GM18870 (cell line): ENCODE data around the gene FAIM.
"Not testable (repeated sequence)": the region's sequence is repeated elsewhere in the genome, so short reads cannot be mapped to it uniquely, and the experiment has no call there.

Source experiments
- ATAC-seq: cut with Tn5 transposase; IDR thresholded peaks from one replicate; pipeline ENCODE4 v1.9.1; 2021; ENCODE audit warnings: moderate library complexity; ENCODE audit not compliant: unreplicated experiment

The FAIM gene

DNA sequence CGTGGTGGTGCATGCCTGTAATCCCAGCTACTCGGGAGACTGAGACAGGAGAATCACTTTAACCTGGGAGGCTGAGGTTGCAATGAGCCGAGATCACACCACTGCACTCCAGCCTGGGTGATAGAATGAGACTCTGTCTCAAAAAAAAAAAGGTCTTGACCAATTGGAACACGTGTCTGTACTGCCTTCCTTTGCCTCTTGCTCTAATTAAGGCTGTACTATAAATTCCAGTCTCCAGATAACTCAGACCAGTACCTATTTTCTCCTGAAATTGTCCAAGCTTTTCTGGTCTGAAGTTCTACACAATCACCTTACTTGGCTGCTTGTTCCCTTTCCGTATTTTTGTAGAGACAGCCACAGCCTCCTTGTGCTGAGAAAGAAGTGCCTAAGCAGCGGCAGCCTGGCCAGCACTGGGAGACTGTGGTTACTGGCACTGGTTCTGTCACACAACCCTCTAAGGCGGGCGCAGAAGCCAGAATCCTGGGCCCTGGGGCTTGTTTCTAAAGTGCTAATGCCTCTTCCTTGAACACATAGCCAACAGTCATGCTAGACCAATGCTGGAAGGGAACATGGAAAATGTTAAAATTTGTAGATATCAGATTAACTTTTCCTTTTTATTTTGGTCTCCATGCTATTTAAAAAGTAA lies 8.3 kb upstream of the FAIM start:
- no peak for ATAC-seq

DNA sequence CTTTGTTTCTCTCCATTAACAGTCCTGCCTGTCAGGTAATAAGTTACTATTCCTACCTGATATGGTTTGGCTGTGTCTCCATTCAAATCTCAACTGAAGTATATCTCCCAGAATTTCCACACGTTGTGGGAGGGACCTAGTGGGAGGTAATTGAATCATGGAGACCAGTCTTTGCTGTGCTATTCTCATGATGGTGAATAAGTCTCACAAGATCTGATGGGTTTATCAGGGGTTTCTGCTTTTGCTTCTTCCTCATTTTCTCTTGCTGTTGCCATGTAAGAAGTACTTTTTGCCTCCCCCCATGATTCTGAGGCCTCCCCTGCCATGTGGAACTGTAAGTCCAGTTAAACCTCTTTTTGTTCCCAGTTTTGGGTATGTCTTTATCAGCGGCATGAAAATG lies 6.9 kb upstream of the FAIM start:
- not testable (repeated sequence) for ATAC-seq

DNA sequence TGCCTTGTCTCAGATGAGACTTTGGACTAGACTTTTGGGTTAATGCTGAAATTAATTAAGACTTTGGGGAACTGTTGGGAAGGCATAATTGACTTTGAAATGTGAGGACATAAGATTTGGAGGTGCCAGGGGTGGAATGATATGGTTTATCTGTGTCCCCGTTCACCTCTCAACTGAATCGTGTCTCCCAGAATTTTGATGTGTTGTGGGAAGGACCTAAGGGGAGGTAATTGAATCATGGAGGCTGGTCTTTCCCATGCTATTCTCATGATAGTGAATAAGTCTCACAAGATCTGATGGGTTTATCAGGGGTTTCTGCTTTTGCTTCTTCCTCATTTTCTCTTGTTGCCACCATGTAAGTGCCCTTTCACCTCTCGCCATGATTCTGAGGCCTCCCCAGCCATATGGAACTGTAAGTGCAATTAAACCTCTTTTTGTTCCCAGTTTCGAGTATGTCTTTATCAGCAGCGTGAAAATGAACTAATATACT lies 4.4 kb upstream of the FAIM start:
- ATAC-seq: not testable (repeated sequence)

DNA sequence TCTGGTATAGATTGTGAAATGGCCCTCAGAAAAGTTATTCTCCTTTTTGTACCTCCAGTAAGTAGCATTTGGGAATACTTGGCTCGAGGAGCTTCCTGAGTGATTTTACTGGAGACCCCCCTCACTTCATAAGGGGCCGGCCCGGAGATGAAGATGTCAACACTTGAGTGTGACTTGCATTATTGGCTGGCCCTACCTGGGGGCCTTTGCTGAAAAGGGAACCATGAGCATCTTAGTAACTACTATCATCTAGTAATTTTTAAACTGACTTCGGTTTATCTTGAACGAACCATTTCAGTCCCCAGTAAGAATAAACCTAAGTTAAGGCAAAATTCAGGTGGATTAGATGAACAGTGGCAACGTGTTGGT lies 1.3 kb downstream of the FAIM start:
- no peak for ATAC-seq

DNA sequence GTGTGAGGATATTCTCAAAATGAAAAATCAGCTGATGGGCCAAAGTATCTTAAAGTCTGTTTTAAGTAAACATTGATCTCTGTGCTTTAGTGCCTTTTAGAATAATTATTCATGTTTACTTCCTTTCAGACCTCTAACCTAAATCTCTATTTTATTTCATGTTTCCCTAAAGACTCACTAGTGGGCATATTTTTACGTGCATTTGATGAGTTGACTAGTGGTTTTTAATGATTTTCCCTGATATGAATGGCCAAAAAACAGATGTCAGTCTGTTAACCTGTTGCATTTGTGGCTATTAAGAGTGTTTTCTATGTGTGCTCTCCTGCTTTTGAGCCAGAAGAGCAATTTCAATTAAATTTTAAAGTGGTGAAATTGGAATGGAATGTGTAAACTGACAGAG lies 6.9 kb downstream of the FAIM start:
- ATAC-seq: no peak

DNA sequence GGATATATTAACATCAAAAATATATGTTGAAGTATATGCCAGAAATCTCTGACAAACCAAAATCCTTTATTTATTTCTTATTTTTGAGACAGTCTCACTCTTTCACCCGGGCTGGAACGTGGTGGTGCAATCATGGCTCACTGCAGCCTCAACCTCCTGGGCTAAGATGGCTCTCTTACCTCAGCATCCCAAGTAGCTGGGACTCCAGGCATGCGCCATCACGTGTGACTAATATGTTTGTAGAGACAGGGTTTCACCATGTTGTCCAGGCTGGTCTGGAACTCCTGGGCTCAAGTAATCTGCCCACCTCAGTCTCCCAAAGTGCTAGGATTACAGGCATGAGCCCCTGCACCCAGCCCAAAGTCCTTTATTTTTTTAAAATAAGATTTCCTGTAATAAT lies 11.9 kb downstream of the FAIM start:
- no peak for ATAC-seq

DNA sequence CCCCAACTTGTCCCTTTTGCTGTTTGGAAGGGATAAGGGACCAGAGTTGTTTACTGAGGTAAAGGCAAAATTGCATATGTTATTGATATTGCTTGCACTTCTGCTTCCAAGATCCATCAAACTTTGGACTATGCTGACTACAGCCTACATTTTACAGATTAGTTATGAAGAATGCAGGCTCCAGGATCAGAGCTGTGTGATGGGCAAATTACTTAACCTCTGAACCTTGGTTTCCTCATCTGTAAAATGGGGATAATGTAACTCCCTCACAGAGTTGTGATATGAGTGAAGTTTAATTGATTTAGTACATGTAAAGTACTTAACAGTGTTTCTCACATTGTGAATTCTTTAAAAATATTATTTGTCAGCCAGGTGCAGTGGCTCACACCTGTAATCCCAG lies 15.9 kb downstream of the FAIM start:
- ATAC-seq: no peak

DNA sequence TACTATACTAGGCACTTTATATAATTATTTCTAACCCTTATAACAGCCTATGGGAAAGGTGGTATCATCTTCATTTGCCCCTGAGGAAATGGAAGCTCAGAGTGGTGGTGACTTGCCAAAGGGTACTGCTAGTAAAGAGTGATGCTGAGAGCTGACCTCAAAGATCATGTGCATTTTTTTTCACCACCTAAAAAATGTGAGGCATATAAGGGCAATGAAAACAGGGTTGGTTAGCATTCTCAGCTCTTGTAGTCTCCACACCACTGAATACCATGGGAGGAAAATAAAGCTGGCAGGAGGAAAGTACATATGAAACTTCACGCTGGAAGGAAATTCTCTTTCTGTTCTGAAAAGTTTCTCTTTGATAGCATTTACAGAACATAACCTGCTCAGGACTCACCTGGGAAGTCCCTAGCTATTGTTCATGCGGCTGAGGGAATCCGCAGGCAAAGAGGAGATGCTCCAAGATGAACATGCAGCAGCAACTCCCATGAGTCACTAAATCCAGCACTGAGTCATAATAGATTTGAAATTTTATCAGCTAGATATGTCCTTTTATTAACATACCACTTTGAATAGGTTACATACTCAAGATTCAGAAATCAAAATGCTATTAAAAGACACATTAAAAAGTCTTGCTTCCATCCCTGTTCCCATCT lies 17.3 kb downstream of the FAIM start:
- ATAC-seq: no peak

DNA sequence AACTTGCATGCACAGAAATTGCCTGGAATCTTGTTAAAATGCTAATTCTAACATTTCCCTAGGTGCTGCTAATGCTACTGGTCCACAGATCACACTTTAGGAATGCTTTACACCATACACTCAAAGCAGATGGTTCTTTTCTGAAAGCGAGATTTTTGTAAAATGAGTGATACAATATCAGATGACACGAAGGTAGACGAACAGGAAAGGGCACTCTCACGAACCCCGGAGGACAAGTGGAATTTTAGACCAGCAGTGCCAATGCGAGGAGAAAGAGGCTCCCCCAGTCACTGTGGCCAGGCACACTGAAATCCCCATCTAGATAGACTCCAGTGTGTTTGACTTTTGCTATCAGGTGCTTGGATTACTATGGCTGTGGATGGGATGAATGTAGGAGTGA lies 21.0 kb downstream of the FAIM start:
- no peak for ATAC-seq

DNA sequence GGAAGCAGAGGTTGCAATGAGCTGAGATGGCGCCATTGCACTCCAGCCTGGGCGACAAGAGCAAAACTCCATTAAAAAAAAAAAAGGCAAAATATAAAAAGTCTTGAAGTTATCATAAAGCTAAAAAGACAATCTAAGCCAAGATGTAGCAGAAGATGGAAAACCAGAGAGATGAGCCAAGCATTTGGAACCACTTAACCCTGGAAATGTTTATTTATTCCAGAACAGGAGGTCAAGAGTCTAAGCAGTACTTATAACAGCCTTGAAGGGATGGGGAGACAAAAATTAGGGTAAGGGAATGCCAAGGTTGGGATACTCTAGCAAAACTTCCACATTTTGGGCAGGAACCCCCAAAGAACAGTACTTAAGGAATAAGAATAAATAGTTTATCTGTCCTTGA lies 30.1 kb downstream of the FAIM start:
- ATAC-seq: no peak

DNA sequence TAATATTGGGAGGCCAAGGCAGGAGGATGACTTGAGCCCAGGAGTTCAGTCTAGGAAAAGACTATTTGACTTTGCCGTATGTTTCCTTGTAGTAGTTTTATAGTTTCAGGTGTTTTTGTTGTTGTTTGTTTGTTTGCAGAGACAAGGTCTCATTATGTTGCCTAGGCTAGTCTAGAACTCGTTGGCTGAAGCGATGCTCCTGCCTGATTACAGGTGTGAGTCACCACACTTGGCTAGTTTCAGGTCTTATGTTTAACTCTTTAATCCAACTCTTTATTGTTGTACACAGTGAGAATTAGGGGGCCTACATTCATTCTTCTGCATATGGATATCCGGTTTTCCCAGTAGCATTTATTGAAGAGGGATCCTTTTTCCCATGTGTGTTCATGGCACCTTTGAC lies 32.0 kb downstream of the FAIM start:
- no peak for ATAC-seq

DNA sequence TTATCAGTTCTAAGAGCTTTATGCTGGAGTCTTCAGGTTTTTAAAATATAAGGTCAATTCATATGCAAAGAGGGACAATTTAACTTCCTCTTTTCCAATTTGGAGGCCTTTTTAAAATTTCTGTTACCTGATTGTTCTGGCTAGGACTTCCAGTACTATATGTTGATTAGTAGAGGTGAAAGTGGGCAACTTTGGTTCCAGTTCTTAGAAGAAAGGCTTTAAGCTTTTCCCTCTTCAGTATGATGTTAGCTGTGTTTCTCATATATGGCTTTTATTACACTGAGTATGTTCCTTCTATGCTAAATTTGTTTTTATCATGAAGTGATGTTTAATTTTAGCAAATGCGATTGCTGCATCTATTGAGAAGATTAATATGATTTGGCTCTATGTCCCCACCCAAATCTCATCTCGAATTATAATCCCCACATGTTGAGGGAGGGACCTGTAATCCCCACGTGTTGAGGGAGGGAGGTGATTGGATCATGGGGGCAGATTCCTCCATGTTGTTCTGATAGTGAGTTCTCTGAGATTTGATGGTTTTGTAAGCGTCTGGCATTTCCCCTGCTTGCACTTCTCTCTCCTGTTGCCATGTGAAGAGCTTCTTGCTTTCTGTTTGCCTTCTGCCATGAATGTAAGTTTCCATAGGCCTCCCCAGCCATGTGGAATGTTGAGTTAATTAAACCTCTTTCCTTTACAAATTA lies 33.8 kb downstream of the FAIM start:
- ATAC-seq: no peak

DNA sequence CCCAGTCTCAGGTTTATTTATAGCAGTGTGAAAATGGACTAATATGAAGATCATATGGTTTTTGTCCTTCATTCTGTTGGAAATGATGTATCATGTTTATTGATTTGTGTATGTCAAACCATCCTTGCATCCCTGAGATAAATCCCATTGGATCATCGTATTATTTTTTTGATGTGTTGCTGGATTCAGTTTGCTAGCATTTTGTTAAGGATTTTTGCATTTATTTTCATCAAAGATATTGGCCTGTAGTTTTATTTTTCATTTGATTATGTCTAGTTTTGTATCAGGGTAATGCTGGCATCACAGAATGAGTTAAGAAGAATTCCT lies 34.3 kb downstream of the FAIM start:
- no peak for ATAC-seq

DNA sequence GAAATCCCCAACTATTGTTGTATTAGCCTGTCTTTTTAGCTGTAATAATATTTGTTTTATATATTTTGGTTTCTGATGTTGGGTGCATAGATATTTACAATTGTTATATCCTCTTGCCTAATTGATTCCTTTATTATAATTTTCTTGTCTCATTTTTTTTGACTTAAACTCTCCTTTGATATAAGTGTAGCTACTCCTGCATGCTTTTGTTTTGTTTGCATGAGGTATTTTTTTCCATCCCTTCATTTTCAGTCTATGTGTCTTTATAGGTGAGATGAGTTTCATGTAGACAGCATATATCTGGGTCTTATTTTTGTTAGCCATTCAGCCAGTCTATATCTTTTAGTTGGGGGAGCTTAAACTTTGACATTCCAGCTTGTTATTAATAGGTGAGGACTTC lies 37.4 kb downstream of the FAIM start:
- ATAC-seq: no peak

DNA sequence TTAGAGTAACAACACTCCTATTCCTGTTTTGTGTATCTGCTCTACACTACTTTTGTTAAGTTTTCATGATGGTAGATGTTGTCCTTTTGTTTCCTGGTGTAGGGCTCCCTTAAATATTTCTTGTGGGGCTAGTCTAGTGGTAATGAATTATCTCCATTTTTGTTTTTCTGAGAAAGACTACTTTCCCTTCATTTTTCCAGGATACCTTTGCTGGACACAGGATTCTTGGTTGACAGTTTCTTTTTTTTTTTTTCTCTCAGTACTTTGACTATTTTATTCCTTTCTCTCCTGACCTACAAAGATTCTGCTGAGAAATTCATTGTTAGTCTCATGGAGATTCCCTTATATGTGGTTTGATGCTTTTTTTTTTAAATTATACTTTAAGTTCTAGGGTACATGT lies 37.9 kb downstream of the FAIM start:
- ATAC-seq: no peak

DNA sequence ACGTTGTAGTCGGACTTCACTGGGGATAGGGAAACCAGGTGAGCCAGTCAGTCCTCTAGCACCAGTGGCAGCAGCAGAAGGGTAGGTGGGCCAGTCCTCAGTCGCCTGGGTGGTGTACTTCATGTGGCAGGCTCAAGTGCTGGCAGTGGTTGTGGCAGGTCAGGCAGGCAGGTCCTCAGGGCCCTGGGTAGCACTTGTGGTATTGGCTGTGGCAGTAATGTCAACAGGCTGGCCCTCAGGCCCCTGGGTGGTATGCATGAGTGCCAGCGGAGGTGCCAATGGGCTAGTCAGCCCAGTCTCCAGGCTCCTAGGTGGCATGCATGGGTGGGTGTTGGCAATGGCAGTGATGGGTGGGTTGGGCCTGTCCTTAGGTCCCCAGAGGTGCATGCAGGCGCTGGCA lies 40.6 kb downstream of the FAIM start:
- ATAC-seq: no peak

DNA sequence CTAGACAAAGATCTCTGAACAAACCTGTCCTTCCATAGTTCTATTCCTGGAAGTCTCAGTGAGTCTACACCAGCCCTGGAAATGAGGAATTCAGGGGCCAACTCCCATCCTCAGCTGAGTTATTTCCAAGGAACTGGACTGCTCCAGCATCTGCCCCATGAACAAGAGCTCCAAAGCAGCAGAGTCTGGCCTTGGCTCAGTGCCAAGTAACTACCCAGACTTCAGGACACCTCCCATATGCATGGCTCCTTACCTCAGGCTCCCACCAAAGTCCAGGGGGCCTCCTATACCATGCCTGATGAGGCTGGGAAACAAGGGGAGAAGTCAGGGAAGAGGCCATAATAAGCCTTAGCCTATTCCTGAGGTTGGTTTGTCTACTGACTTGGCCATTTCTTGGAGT lies 45.0 kb downstream of the FAIM start:
- no peak for ATAC-seq

DNA sequence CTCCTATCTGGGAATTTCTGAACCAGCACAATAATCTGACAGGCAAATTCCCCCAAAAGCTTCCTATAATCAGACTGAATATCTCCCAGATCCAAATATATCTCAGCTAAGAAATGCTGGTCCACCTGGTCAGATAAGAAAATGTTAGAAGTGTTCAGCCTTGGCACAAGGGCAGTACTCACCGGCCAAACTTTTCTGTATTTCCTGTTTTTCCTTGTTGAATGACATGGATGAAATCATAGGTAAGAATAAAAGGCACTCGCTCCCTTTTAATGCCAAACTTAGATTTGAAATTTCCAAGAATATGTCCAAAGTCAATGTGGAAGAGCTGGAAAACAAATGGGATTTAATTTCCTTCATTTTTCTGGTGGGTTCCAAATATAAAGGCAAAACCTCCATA lies 48.9 kb downstream of the FAIM start:
- no peak for ATAC-seq

DNA sequence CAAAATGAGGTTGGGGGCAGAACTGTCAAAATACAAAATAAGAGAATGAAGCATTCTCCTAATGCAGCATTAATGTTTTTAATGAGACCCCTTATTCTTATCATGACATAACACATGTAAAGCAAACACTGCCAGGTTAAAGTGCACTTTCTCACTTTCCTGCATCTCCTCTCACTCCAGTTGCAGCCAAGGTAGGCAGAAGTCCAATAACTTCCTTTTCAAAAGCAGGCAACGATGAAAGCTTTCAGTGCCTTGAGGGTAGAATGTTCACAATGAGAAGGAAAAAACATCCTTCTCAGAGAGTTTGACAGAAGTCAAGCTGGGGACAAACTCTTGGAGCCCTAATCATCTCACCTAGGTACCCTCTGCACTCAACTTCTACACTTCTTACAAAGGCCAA lies 59.5 kb downstream of the FAIM start:
- no peak for ATAC-seq

DNA sequence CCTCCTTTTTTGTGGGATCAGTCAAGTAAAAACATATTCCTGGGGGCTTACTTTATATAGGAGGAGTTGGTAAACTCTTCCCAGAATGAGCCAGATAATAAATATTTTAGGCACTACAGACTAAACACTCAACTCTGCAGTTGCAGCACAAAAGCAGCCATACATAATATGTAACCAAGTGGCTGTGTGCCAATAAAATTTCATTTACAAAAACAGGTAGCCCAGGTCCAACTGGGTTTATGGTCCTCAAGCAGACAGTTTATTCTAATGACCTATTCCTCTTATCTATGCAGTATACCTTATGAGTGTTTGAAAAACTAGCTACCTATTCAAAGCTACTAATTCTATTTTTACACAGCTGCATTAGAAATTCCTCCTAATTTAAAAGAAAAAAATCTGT lies 61.8 kb downstream of the FAIM start:
- ATAC-seq: no peak

DNA sequence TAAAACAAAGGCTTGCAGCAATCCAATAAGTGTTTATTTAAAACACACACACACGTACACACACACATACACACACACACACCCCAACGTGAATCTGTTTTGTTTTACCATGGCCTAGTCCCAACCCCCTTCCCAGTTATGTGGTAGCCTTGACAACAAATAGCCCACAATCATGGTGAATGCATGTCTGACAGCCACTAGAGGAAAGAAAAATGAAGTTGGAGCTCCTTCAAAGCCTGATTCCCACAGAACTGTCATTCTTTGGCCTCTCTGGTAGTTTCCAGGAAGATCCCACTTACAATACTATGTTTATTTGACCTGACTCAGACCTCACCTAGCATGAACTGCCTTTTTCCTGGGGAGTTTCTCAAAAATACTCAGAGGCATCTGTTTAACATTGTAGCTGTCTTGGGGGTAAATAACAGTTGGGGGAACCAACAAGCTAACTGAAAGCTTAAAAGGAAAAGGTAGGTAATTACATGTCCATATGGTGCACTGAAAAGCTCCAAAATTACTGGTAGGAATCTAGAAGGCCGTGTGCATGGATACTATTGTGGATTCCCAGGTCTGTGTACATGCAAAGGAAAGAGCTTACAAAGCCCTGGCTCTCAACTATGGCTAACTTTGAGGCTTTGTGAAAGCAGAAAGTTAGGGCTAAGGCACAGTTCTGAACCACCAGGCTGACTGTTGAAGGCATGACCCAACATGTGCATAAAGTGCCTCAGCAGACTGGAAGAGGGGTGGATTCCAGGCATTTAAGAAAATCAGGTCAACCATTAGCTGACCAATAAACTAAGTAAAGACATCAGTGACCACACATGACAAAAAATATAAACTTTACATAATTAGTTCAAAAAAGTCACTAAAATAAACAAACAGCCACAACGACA lies 65.3 kb downstream of the FAIM start:
- no peak for ATAC-seq

DNA sequence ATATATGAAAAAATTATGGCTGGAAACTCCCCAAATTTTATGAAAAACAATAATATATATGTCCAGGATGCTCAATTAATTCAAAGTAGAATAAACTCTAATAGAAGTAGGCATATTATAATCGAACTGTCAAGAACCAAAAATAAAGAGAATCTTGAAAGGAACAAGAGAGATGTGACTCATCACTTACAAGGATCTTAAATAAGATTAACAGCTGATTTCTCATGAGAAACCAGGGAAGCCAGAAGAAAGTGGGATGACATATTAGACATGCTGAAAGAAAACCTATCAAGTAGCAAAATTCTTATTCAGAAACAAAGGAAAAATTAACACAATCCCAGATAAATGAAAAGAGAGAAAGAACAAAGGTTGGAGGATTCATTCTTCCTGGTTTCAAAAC lies 66.8 kb downstream of the FAIM start:
- no peak for ATAC-seq
